SIG-M5 treated with dmso at 0.1 percent for 504 hours (cell line): ENCODE data around the gene ZDHHC24.
"Not testable (repeated sequence)": the region's sequence is repeated elsewhere in the genome, so short reads cannot be mapped to it uniquely, and the experiment has no call there.

Experiments
- DNase-seq: peaks from one replicate; lab custom pipeline; 2025; ENCODE audit not compliant: unreplicated experiment; lab: John Stamatoyannopoulos, UW

Gene ZDHHC24

DNA sequence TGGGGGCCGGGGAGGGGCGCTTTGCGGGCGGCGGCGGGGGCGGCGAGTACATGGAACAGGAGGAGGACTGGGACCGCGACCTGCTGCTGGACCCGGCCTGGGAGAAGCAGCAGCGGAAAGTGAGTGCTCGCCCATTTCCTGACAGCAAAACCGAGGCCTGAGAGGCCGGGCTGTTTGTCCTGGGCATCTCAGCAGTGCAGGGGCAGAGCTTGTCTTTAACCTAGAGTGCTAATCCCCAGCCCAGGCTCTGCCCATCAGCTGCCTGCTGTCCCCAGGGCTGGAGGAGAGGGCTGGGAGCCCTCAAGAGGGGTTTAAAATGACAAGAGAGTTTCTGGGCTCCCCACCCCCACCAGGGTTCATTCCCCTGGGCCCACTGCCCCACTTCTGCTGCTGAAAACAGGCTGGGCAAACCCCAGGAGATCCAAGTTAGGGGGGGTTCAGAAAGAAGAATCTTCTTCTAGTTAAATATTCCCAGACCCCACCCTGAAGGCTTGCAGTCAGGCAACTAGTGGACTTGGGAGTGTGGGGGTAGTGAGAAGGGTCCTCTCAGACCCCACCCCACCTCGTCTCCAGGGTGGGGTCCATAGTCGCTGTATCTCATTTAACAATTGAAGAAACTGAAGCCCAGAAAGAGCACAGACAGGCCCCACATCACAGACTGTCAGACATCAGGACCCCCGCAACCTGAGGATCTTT lies 1.3 kb upstream of the ZDHHC24 start:
- no peak for DNase-seq

- DNase-seq: no peak
Measured at GRCh38 chr11:66546368-66546965, 619 bp upstream of the ZDHHC24 start, which contains the start of gene ACTN3. ACTN3 (plus strand) TSS chr11:66546903; CDS start chr11:66546938, 35 bp downstream.

DNA sequence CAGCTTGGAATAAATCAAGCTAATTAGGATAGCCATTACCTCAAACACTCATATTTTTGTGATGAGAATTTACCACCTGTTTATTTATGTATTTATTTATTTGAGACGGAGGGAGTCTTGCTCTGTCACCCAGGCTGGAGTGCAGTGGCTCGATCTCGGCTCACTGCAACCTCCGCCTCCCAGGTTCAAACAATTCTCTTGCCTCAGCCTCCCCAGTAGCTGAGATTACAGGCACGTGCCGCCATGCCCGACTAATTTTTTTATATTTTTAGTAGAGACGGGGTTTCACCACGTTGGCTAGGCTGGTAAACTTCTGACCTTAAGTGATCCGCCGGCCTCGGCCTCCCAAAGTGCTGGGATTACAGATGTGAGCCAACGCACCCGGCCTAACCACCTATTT lies 896 bp downstream of the ZDHHC24 start:
- not testable (repeated sequence) for DNase-seq

- DNase-seq: no peak
Measured at GRCh38 chr11:66543263-66544107, 2.4 kb downstream of the ZDHHC24 start.

- DNase-seq: no peak
Measured at GRCh38 chr11:66542362-66542761, 3.5 kb downstream of the ZDHHC24 start.

- no peak for DNase-seq
Measured at GRCh38 chr11:66541892-66542291, 4.0 kb downstream of the ZDHHC24 start.

GRCh38 chr11:66540598-66540997 lies 5.2 kb downstream of the ZDHHC24 start:
- not testable (repeated sequence) for DNase-seq

- no peak for DNase-seq
Measured at GRCh38 chr11:66539870-66540213, 6.0 kb downstream of the ZDHHC24 start.

DNA sequence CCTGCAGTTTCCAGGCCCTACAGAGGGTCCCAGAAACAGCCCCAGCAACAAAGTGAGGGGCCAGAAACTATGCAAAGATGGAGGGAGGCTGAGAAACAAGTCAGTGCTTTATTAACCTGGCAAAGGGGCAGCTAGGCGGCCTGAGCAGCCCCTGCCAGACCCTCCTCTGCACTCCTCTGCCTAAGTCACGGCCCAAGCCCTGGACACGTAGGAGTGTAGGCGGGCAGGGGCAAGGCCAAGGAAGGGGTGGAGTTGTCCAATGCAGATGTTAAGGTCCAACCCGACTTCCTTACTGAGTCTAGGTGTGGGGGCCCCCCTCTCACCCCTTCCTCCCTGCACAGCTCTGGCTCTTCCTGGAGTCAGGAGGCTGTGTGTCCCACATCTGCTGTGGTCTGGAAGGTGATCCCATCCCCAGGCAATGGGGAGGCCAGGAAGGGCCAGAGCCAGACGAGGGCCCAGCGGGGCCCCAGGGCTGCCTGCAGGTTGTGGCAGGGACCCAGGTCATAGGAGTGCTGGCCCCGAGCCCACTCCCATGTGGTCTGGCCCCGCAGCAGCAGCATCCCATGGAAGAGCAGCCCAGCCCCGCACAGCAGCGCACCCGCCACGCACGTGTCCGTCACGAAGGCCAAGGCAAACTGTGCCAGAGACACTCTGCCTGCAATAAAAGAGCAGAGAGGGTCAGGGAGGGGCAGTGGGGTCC lies 6.5 kb downstream of the ZDHHC24 start:
- DNase-seq: no peak

DNA sequence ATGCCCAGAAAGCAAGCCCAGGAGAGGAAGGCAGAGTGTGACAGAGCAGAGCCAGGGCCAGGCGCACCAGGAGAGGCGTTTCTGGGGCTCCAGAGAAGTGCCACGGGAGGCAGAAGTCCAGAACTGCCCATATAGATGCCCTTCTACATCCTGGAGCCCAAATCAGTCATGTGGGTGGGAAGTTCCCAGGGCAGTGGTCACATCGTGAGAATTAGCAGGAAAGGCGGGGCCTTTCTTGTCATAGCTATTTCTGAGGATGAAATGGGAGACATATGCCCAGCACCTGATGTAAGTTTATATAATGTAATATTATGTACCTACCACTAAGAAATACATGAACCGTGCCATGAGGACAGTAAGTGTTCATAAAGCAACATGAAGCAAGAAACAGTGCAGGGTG lies 13.1 kb downstream of the ZDHHC24 start:
- no peak for DNase-seq

DNA sequence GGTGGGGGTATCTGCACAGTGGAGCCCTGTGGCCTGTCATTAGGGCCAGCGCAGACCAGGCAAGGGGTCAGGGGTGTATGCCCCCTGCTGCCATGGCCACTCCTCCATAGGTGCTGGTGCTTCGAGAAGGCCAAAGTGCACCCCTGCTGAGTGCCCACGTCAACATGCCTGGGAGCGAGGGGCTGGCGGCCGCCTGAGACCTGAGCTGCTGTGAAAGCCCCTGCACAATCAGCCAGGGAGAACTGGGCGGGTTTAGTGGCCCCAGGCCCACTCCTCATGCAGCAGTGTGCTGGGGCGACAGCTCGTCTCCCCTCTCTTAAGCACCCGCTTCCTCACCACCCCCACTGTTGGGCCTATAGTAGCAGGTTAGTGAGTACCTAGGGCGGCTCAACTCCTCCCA lies 14.0 kb downstream of the ZDHHC24 start:
- DNase-seq: no peak

- no peak for DNase-seq
Measured at GRCh38 chr11:66530927-66531709, 14.7 kb downstream of the ZDHHC24 start.

DNA sequence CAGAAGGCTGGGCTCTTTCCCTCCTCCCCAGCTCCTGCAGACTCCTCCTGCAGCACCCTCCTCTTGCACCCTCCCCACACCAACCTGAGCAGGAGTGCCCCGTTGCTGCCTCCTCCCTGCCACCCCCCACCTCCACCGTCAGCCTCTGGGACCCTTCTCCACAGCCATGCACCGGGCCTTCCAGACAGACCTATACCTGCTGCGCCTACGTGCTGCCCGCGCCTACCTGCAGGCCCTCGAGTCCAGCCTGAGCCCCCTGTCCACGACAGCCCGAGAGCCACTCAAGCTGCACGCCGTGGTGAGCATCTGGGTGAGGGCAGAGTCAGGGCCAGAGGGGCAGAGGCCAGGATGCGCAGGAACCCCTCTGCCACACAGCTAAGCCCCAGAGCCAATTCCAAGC lies 16.2 kb downstream of the ZDHHC24 start:
- no peak for DNase-seq

- no peak for DNase-seq
Measured at GRCh38 chr11:66529069-66529468, 16.8 kb downstream of the ZDHHC24 start.

DNA sequence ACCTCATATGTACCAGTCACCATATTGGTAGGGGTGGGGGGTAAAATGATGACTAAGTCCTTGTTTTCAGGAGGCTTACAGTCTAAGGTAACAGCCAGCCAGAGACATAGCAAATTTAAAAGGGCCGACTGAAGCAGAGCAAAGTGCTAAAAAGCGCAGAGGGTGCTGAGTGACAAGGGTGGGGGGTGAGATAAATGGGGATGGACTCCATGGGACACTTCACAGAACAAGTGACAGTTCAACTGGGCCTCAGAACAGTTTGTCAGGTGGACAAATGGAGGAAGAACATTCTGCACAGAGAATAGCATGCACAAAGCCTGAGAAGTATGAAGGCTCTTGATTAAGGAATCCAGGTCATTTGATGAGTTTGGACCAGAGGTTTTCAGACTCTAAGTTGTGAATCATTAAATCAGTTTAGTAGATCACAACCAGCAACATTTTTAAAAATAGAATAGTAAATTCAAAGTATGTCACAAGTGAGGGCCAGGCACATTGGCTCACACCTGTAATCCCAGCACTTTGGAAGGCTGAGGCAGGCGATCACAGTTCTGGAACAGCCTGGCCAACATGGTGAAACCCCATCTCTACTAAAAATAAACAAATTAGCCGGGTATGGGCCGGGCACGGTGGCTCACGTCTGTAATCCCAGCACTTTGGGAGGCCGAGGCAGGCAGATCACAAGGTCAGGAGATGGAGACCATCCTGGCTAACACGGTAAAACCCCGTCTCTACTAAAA lies 21.4 kb downstream of the ZDHHC24 start:
- DNase-seq: no peak

- no peak for DNase-seq
Measured at GRCh38 chr11:66523611-66524010, 22.2 kb downstream of the ZDHHC24 start.

DNA sequence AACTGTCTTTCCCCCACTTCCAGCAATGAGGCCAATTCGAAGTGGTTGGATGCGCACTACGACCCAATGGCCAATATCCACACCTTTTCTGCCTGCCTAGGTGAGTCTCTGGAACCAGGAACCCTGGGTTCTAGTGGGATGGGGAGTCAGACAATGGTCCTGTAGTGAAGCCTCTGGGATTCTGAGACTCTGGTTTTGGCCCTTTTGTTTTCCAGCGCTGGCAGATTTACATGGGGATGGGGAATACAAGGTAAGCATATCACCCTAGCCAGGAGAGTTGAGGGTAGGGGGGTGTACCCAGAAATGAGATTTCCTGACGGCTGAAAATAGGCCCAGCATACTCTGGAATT lies 34.9 kb downstream of the ZDHHC24 start:
- DNase-seq: no peak

DNA sequence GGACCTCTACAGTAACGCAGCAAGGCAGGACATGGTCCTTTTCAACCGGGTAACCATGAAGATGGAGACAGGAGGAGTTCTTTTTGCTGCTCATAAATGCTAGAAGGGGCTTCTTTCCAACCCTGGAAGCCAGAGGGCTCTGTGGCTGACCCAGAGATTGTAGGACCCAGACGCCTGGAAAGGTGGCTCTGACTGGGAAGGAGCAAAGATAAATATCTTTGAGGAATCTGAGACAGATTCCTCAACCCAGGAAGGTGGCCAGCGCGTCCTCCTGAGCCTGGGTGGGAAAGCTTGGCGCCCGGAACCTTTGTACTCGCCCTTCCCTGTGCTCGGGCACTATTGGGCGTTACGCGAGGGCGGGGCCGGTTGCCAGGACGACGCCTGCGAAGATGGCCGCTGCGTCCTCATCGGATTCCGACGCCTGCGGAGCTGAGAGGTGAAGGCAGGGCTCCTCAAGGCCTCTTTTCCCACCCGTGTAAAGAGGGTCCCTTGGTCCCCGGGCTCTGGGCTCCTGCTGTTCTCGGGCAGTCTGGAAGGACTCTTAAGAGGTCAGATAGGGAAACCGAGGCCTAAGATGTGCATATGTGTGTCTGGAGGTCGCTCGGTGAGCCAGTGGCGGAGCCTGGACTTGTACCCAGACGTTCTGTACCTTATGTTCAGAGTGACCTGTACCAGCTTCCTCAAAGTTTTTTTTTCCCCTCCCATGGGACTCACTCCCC lies 35.4 kb downstream of the ZDHHC24 start, which contains the start of gene BBS1:
BBS1 (plus strand) TSS at position 365 of the 719 bp plus-strand sequence; CDS start at position 390, 25 bp downstream.
- DNase-seq: peak; percentile 64

- DNase-seq: no peak
Measured at GRCh38 chr11:66509131-66509561, 36.7 kb downstream of the ZDHHC24 start.
